A673 (cell line): ENCODE results near the gene GXYLT2.

Experiments
- EZH2 ChIP-seq: fragments of 200-600 bp; sonication (generic); IDR thresholded peaks from 2 replicates; pipeline ENCODE4 v1.6.1; 2017; ENCODE audit warnings: borderline replicate concordance, low read depth, mild to moderate bottlenecking, mixed read lengths, antibody characterized with exemption, low read length; ENCODE audit not compliant: poor library complexity, severe bottlenecking
- TF ChIP-seq, protein P1 (sequence below): fragments of 300-800, 200-600 bp; sonication (generic); conservative IDR thresholded peaks from 2 replicates; pipeline ENCODE4 v1.5.1; 2017; ENCODE audit warnings: low read depth, mild to moderate bottlenecking, antibody characterized with exemption, low read length, moderate library complexity, mixed read lengths

- TF ChIP-seq, protein P1, sequence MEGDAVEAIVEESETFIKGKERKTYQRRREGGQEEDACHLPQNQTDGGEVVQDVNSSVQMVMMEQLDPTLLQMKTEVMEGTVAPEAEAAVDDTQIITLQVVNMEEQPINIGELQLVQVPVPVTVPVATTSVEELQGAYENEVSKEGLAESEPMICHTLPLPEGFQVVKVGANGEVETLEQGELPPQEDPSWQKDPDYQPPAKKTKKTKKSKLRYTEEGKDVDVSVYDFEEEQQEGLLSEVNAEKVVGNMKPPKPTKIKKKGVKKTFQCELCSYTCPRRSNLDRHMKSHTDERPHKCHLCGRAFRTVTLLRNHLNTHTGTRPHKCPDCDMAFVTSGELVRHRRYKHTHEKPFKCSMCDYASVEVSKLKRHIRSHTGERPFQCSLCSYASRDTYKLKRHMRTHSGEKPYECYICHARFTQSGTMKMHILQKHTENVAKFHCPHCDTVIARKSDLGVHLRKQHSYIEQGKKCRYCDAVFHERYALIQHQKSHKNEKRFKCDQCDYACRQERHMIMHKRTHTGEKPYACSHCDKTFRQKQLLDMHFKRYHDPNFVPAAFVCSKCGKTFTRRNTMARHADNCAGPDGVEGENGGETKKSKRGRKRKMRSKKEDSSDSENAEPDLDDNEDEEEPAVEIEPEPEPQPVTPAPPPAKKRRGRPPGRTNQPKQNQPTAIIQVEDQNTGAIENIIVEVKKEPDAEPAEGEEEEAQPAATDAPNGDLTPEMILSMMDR, result no peak
- no peak for TF ChIP-seq EZH2
These were observed 81.9 kb downstream of the GXYLT2 start for GRCh38 chr3:72969766-72970165.
